Stimulated activated CD4-positive, alpha-beta T cell treated with anti-CD3 and anti-CD28 coated beads, Interleukin-4, amount 100 ng/mL, for 4 hours (primary cell): Measurements from ENCODE around the gene HMX2.
A peak's percentile ranks its signal among the peaks of the same experiment; 100 is the strongest.

Source experiments
- DNase-seq, 2 experiments: peaks; one replicate each; pipeline ENCODE4 v3.0.0-alpha.2; 2020

HMX2 gene

DNA sequence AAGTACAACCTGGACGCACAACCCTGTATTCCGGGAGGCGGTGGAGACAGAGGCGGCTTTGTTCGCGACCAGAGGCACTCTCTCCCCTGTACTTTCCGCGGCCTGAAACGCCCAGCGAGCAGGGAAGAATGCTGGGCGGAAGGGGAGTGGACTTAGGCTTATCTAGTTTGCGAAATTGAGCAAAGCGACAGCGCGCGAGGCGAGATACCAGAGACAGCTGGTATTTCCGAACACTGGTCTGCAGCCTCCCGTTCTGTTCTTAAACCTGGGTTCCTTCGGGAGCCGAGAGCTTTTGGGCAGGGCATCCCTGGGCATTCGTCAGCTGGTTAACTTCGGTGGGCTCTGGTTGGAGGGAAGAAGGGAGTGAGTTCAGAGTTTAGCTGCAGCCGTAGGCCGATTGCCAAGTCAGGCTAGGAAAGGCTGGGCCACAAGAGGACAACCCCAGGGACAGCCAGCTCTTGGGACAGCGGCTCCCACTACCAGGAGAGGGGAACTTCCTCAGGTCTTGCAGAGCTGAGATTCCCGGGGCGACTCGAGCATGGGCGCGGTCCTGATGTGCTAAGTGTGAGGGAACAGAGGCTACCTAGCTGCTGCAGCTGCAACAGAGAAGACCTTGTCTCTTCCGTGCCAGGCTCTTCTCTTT is 8.3 kb upstream of the HMX2 start:
- no peak for DNase-seq

DNA sequence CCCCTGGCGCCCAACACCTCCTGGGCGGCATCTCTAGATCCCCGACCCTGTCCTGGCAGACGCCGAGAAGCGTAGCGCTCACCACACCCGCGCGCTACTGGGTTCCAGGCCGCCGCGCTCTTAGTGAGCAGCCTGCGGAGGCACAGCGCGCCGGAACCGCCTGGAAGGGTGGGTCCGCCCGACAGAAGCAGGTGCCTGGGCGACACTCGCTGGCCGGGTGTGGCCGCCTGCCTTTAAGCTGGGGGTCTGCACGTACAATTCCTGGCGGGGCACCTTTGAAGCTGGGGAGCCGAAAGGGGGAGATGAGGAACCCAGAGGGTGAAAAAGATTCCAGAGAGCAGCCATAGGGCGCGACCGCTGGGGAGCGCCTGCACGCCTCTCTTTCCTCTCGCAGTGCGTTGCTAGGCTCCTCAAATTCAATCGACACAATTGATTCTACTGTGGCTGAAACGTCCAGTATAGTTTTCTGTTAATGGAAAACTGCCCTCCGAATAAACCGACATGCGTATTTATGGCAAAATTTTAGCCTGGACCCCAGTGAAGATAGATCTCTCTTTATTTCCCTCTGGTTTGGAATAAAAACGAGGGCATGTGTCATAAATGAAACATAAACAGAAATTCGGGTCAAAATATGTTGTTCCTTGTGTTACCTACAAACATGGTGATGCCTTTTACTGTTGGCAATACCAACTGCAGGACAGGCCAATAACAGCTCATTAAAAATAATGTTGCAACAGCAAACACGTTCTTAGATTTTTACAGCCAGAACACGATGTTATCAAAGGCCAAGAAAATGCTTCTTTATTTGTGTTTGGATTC is 7.6 kb upstream of the HMX2 start:
- no peak for DNase-seq

DNA sequence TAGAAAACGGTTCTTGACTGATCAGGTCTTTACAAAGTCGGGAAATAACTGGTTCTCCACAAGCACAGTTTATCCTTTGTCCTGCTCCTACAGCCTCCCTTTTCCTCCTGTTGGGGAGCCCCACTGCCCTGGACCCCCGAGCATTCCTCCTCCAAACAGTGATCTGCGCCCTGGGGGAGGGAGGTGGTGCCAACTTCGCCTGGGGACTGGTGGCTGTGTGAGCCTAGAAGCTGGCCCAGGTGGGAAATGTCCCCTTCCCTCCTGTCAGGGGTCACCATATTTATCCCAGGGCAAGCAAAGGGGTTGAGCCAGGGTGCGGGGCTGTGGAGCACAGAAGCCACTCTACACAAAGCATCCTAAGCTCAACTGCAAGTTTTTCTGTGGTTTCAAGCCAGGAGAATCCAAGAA is 6.9 kb upstream of the HMX2 start:
- DNase-seq: no peak

DNA sequence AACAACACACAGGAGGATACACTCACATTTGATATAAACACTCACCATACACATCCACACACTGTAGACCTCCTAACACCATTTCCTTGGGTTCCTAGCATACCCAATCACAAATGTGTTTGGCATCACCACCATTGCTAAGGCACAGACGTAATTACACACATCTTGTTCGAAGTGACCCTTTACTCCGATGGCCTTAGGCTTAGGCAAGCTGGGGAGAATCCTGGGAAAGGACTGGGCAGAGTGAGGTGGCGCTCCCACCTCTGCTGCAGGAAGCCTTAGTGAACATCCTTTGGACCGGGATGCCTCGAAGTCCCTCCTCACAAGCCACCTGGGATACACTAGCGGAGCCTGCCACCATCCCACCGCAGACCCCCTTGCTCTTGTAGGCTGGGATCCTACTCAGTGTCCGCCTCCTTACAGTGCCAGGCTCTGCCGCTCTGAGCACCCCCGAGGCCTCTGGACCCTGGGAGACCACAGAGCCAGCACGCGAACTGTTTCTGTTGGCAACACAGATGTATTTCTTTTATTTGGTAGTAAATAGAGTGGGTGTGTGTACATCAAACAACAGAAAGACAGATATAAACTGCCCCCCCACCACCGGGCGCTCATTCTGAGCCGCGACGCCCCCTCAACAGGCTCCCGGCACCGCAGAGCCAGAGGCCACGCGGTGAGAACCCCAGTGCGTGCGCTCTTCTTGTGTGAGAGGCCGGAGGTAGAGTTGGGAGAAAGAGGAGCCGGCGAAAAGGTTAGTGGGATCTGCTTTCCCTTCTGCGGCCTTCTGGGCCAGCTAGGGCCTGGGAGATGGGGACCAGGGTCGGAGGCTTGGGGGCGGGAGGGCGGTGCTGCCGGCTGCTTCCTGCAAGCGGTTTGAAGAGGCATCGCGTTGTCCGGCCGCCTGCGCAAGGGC is 5.9 kb upstream of the HMX2 start:
- DNase-seq: no peak

DNA sequence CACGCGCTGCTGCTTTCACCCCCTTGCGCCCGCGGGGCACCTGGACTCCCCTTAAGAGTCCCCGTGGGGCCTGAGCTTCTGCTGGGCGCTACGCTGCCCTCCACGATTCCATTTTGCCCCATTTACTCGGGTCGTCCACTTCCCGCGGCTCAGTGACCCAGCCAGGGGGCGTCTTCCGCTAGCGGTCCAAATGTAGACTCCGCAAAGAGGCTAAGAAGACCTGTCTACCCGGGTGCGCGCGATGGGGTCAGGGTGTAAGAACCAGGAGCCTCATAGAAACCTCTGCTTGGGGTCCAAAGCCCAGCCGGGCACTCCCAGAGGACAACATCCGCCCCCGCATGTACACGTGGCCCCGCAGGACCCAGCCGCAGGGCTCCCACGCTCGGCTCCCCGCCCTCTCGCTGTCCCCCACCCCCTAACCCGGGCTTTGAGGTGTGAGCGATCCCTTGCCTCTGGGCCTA is 5.2 kb upstream of the HMX2 start:
- no peak for DNase-seq

DNA sequence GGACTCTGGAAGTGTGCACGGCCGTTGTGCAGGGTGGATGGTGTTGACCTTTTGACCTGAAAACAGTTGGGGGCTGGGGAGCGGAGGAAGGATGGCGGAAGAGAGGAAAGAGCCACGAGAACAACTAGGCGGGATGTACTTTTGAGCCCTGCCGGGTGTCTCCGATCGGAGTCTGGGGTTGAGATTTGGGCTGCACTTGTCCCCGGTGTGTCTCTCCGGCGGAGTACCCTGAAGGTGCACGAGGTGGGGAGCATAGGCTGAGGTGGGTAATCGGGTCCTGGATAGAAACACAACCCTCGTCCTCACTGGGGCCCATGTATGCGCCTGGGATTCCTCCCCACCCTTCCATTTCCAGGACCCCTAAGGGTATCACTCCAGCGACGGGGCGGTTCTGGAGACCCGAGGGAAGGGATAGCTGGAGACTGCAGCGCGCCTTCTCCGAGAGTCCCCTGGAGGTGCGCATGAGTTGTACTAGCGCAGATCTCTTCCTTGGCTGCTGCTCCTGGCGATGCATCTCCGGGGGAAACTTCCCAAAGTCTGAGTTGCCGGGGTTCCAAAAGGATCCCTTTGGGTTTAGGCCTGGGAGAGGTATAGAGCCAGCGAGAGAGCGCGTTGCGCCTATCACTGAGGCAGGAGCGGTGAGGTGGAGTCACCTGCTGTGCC is 4.6 kb upstream of the HMX2 start:
- no peak for DNase-seq

DNA sequence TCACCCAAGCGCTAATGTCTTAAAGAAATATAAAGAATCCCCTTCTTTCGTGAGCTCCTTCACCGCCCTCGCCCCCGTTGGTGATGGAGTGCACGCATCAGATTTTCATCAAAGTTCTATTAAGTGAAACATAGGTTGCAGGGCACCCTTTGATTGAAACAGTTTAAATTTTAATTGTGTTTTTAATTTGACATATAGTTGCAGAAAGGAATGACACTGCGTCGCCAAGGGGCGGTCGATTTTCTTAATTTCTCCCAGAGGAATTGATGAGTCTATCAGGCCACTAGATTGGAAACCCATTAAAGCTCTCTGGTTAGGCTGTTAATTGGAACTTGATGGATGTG is 4.1 kb upstream of the HMX2 start:
- DNase-seq: no peak

DNA sequence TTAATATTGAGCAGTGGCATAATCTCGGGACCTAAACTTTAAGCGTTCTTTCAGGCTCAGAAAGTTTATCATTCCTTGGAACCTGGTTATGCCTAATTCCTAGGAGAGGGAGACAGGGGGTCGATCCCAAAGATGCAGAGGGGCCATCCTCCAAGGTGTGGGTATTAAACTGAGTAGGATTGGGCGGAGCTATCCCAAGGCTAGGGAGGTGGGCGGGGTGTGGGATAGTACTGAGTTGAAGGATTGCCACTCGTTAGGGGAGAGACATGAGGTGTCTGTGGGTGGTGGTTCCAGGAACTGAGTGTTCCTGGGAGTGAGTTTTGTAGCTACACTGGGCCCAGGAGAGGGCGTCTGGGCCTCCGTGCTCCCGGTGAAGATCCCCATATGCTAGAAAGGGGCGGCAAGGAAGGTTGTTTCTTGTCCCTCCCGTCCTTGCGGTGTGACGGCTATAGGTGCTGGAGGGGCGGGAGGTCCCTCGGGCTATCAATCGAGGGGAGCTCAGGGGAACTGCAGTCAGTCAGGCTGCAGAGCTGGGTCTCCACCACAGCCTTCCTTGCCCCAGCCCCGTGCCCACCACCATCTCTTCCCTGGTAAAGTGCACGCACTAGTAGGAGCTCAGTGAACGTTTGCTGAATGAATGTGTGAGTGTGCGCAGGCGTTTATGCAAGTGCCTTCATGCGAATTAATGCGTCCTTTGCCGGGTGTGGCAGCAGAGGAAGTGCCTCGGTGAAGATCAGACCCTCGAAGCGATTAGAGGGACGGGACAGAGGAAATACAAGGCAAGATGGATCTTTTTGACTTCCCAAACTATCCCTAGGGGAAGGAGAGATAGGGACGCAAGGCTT is 3.0 kb upstream of the HMX2 start:
- DNase-seq: no peak

DNA sequence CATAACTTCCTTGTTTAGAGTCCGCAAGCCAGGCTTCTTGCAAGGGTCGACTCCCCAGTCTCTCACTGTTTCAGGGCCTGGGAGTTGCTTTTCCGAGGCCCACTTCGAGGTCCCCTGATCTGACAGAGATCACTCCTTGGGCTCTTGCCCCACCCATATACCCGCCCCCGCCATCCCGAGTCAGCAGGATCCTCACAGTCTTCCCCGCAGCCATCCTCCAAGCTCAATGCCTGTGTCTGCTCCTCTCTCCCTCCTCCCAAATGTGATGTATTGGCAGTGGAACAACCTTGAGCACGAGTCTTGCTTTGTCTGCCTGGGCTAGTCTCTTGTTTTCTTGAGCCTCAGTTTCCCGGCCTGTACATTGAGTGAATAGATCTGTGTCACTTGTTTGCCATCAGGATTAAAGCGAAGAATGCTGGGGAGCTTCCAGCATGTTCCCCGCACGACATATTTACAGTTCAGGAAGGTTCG is 2.4 kb upstream of the HMX2 start:
- no peak for DNase-seq

DNA sequence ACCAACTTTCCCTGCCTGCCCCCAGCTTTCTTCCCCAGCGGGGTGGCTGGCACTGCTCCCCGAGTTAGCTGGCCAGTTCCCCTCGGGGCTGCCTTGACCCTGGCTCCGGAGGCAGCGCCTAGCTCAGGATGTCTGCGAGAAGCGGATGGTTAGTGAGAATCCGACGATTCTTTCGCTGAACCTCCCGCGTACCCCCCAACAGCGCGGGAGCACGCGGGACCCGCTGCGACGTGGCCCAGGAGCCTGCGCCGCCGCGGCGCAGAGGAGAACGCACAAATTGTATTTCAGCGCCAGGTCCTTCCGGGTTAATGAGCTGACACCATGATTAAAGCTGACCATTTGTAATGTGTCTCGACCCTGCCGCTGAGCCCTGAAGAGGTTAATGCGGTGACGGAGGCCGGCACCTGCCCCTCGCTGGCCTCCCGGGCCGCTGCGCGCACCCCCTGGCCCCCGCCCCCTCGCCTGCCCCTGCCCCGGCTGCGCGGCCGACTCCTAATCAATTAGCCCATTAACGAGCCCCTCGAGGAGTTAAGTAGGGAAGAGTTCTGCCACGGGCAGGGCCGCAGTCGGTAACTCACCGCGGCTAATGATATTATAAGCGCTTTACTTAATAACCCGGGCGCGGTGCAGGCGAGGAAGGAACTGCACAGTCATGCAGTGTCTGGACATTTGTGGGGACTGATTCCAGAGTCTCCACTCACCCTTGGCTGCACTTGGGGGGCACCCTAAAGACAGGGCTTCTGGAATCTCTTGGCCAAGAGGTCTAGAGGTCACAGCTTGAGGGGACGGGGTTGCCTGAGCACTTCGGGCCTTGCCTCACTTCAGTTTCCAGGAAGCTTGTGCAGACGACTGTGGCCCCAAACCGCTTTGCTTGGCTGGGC is 1.7 kb upstream of the HMX2 start:
- no peak for DNase-seq

DNA sequence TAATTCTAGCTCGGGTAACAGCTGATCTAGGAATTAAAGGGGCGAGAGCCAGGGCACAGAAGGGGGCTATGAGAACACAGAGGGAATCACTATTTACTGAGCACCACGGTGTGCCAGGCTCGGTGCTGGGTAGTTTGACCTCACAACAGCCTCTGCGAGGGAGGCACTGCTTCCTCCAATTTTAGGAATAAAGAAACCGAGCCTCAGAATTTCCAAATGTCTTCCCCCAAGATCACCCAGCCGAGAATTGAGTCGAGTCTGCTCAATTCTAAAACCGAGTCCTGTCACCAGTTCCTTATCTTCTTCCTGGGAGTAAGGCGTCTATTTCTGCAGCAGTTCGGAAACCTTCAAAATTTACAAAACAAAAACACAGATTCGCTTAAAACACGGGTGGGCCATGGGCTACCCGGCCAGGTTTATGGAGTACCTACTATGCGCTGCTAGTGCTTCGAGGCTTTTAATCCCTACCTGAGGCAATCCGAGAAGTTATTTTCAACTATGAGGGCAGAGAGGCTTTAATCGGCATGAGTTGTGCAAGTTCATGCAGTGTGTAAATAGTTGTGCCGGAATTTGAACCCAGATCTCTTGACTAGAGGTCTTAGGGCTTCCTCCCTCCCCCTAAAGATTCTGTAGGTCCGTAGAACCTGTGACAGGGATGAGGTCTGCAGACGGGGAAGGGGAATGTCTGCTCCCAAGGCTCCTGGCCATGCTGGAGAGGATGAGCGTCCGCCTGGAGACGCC is 872 bp upstream of the HMX2 start:
- DNase-seq: no peak

DNA sequence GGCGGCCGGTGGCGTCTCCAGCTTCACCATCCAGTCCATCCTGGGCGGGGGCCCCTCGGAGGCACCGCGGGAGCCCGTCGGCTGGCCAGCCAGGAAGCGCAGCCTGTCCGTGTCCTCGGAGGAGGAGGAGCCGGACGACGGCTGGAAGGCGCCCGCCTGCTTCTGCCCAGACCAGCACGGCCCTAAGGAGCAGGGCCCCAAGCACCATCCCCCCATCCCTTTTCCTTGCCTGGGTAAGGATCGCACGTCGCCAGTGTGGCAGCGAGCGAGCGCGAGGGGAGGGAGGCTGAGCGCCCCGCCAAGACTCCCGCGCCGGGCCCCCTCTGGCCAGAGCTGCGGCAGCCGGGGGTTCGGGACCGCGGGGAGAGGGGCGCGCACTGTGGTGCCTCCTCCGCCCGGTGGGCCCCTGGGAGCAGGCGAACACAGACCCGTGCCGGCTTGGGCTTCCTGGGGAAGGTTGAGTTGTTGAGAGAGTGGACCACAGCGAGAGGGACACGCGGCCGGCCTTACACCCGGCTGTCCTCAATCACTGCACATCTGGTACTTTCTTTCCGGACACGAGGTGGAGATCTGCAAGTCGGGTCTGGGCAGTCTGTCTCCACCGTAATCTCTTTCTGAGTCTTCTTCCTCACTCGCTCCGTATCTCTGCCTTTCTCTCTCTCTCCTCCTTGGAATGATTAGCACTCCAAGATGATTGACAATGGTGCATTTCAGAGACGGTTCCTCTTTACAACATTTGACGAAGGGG is 652 bp downstream of the HMX2 start:
- no peak for DNase-seq

DNA sequence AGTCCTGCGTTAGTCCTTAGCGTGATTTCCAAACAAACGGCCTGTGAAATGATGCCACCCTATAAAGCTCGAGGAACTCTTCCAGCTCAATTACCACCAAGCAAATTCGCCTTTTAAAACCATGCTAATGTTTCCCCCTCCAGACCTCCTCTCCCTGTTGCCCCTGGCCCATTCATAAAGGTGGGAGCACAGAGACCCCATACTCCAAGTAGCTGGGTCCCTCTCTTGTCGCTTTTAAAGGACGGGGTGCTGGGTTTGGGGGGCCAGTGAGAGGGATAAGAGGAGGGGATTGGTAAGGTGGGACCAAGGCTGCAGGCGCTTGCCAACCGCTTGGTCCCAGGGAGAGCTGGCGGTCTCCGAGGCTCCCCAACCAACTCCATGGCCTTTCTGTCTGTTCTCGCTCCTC is 1.2 kb downstream of the HMX2 start:
- no peak for DNase-seq

DNA sequence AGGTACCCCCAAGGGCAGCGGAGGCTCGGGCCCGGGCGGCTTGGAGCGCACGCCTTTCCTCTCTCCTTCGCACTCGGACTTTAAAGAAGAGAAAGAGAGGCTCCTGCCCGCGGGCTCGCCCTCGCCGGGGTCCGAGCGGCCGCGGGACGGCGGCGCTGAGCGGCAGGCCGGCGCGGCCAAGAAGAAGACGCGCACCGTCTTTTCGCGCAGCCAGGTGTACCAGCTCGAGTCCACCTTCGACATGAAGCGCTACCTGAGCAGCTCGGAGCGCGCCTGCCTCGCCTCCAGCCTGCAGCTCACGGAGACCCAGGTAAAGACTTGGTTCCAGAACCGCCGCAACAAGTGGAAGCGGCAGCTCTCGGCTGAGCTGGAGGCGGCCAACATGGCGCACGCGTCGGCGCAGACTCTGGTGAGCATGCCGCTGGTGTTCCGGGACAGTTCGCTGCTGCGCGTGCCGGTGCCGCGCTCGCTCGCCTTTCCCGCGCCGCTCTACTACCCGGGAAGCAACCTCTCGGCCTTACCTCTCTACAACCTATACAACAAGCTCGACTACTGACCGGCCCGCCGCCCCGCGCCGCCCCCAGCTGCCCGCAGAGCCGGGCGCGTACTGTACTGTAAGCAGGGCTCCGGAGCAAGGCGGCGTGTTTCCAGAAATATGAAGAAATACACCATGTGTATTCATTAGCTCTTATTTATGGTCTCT is 1.8 kb downstream of the HMX2 start:
- peak; percentile 42 to 59 for DNase-seq

DNA sequence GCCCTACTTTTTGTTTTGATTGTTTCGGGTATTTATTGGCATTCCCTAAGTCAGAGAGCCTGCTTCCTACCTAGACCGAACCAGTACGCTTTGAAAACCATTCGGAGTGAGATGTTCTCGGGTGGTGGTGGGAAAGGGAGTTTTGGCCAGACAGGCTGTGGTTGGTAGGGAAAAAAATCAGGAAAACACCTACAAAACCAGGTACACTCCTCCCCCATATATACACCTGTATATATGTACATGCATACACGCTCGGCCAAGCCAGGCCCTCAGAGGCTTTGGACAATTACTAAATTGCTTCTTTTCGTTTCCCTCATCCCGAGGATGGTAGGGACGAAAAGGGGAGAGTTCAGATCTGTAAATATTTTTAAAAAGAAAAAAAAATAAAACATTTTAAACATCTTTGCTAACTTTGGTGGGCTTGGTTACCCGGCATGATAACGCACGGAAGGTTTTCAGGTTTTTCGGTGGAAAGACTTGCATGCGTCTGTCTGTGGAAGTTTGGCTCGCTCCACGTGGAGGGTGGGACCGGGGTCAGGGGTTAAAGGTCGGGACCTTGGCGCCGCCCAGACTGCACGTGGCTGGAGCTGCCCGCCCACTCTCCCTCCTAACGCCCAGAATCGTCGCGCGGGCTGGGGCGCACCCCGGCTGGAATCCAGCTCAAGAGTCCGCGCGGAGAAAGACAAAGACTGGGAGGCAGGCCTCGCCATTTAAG is 2.5 kb downstream of the HMX2 start:
- peak in 1 of 2 experiments; percentile 65 for DNase-seq

DNA sequence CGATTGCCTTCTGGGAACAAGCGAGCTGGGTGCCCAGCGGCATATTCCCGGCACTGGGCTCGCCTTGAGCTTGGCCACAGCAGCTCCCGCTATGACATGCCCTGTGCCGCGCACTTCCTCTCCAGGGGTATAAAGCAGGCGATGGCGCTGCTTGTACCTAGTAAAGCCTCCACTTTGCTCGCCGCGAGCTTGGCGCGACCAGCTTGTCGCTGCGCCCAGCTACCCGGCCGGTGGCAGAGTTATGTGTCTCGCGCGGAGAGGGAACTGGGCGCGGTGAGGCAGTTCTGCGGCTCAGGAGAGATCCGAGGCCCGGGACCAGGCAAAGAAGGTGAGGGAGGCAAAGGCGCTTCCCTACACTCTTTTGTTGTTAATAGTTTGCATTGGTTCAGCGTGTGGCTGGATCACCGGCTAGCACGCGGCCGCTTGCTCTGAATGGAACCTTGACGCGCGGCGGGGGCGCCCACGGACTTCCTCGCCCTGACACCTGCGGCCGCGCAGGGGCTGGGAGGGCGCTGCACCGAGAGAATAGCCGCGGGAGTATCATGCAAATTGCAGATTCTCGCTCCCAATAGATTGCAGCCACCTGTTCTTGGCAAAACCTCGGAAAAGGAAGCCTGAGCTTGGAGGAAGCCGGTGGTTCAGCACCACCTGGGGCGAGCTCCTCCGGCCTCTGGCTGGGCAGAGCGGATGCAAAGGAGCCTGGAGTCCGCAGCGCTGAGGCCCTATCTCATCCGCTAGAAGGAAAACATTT is 3.2 kb downstream of the HMX2 start:
- peak in 1 of 2 experiments; percentile 42 for DNase-seq

DNA sequence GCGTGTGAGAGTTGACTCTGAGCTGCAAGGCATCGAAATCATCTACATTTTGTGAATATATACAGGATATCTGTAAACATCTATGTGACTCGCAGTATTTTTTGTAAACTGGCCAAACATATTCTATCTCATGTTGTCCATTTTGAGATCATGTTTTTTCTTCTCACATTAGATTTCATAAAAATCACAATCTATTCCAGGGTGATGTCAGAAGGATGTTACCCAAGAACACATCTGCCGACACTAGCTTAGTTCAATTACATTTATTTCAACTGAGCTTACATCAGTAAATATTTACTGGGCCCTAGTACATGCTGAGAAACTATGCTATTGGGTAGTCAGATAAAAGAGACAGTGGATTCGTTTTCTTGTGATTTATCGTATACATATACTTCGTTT is 3.8 kb downstream of the HMX2 start:
- DNase-seq: no peak
